ENCODE data around the gene SNX2. TPM values are rescaled to one million over a fixed set of nuclear protein-coding genes. Genes with fewer than 3 reads are reported as not detected.

Gene SNX2
- total RNA-seq, 1 donor from 2014 or later = 145 TPM

- Mint-ChIP-seq H3K27me3 (no peaks in the 10 kb centered on the region), H3K4me1 (peaks cover 16% of the 10 kb centered on the region), H3K4me3 (peak overlapping the region; percentile 9), H3K9me3 (no peaks in the 10 kb centered on the region), H3K36me3 (ENCODE audit: low read depth) (no peaks in the 10 kb centered on the region), H3K27ac (peak overlapping the region; percentile 26)
- CTCF ChIA-PET = no interaction called here
- ATAC-seq (ENCODE audit: low read depth) = peak; percentile 95
- intact Hi-C loops (cut with micrococcal nuclease) = loop anchor here (5.0 kb wide), 2 partner anchors 34 to 41 kb away; partner anchors contain the start of gene SNX2
- POLR2A ChIA-PET = interaction anchor here (0.8 to 1.1 kb wide), 3 partner anchors 15 to 39 kb away, joined by 3 to 4 read pairs (median 3); no protein-coding TSS in a partner anchor
- DNase-seq = no peak
- no peak for TF ChIP-seq CTCF (IDR thresholded peaks at IDR 0.05)
Measured at GRCh38 chr5:122736086-122736845, 38.6 kb upstream of the SNX2 start.

- Mint-ChIP-seq H3K27me3 (no peaks in the 10 kb centered on the region), H3K36me3 (ENCODE audit: low read depth) (no peaks in the 10 kb centered on the region), H3K27ac (no peak overlapping the region), H3K4me1 (peaks cover 16% of the 10 kb centered on the region), H3K9me3 (no peaks in the 10 kb centered on the region), H3K4me3 (no peak overlapping the region)
- intact Hi-C loops (cut with micrococcal nuclease) = loop anchor here (5.0 kb wide), 2 partner anchors 36 to 39 kb away; partner anchors contain the start of gene SNX2
- POLR2A ChIA-PET = no interaction called here
- DNase-seq = no peak
- TF ChIP-seq CTCF (IDR thresholded peaks at IDR 0.05) = no peak
- CTCF ChIA-PET = no interaction called here
- no peak for ATAC-seq (ENCODE audit: low read depth)
Measured at GRCh38 chr5:122738088-122738487, 36.8 kb upstream of the SNX2 start.

- ChIA-PET POLR2A (interaction anchor here (0.6 to 0.7 kb wide), 2 partner anchors 33 to 51 kb away, joined by 3 read pairs; partner anchors contain the start of gene SNX2), CTCF (interaction anchor here (0.8 kb wide), 1 partner anchor 38 kb away, joined by 4 read pairs; no protein-coding TSS in a partner anchor)
- intact Hi-C loops (cut with micrococcal nuclease) = no loop called here
- no peak for TF ChIP-seq CTCF (IDR thresholded peaks at IDR 0.05)
- H3K4me3 Mint-ChIP-seq = no peak overlapping the region
- no peak overlapping the region for H3K27ac Mint-ChIP-seq
- no peak for ATAC-seq (ENCODE audit: low read depth)
- no peaks in the 10 kb centered on the region for H3K9me3 Mint-ChIP-seq
- no peaks in the 10 kb centered on the region for H3K27me3 Mint-ChIP-seq
- DNase-seq = no peak
- no peaks in the 10 kb centered on the region for H3K36me3 Mint-ChIP-seq (ENCODE audit: low read depth)
- peaks cover 2% of the 10 kb centered on the region for H3K4me1 Mint-ChIP-seq
Measured at GRCh38 chr5:122741681-122742080, 33.2 kb upstream of the SNX2 start.

- no peaks in the 10 kb centered on the region for H3K9me3 Mint-ChIP-seq
- no peak for ATAC-seq (ENCODE audit: low read depth)
- CTCF ChIA-PET = interaction anchor here (0.6 to 0.9 kb wide), 2 partner anchors 39 to 91 kb away, joined by 3 read pairs; no protein-coding TSS in a partner anchor
Measured at GRCh38 chr5:122743261-122743660, 31.6 kb upstream of the SNX2 start.

More at GRCh38 chr5:122743261-122743660, 31.6 kb upstream of the SNX2 start:
- no peaks in the 10 kb centered on the region for H3K4me1 Mint-ChIP-seq
- H3K27ac Mint-ChIP-seq = no peak overlapping the region
- H3K4me3 Mint-ChIP-seq = no peak overlapping the region
- no peaks in the 10 kb centered on the region for H3K27me3 Mint-ChIP-seq
- no peaks in the 10 kb centered on the region for H3K36me3 Mint-ChIP-seq (ENCODE audit: low read depth)
- no peak for TF ChIP-seq CTCF (IDR thresholded peaks at IDR 0.05)
- POLR2A ChIA-PET = no interaction called here
- intact Hi-C loops (cut with micrococcal nuclease) = no loop called here
- DNase-seq = no peak
